Measurements from ENCODE around the gene TRIM3.

TRIM3 gene

GRCh38 chr11:6400431-6401345 is 73.1 kb downstream of the TRIM3 start:
- no peak for DNase-seq

All from inflammatory macrophage treated with lipopolysaccharide for 4 hours (primary cell).